ENCODE measurements around the gene INPP4A. TPM values are rescaled to one million over a fixed set of nuclear protein-coding genes. Genes with fewer than 3 reads are reported as not detected.

The INPP4A gene
- polyA plus RNA-seq, 1 donor (not counting 4 experiments of a cell fraction or from before 2014, with no cell fraction given): 10.7 TPM

DNA sequence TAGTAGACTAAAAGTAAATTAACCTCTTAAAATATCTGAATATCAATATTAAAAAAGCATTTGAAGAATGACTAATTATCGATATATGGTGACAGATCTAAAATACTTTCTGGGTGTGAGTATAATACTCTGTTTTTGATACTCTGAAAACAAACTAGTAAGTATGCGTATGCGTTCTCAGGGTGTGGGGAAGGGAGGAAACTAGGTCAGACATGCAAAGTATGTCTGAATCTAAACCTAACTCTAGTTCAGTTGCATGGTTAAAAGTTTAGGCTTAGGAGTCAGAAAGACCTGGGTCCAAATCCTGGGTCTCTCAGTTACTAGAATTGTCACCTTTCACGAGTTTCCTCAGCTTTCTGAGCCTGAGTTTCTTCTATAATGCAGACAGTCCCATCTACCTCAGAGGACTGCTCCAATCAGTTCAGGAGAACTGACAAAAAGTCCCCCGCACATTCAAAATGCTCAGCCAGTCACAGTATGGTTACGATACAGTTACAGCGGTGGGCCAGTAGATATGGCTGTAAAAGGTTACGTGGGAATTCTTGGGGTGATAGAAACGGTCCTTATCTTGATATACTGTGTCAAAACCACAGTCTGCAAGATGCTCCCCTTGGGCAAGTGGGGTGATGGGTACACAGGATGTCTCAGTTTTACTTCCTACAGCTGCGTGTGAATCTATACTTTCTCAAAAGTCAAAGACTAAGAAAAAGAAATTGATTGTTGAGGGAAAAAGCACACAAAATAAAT is 192.9 kb downstream of the INPP4A start:
- dilution Hi-C loops (cut with MboI; ENCODE audit: extremely low pct_ligation_motif_present, low sequenced_read_pairs): no loop called here
- no peak overlapping the region for H3K9ac ChIP-seq (ENCODE audit: control insufficient read depth, extremely low read depth, insufficient read depth, low read length)
- no peak for FAIRE-seq

GRCh38 chr2:98643496-98644100 is 198.9 kb downstream of the INPP4A start:
- no peaks in the 10 kb centered on the region for H3K36me3 ChIP-seq (ENCODE audit: control insufficient read depth in 2 of 2, extremely low read depth in 1 of 2, insufficient read depth in 2 of 2, low read length in 2 of 2)
- H3K4me2 ChIP-seq (ENCODE audit: control insufficient read depth, extremely low read depth, insufficient read depth, low read depth, low read length): no peak overlapping the region
- no peaks in the 10 kb centered on the region for H3K79me2 ChIP-seq (ENCODE audit: control insufficient read depth, insufficient read depth, low read length)
- H4K20me1 ChIP-seq (ENCODE audit: control insufficient read depth, extremely low read depth, insufficient read depth, low read length): no peaks in the 10 kb centered on the region
- dilution Hi-C loops (cut with MboI; ENCODE audit: extremely low pct_ligation_motif_present, low sequenced_read_pairs): no loop called here
- H3K9ac ChIP-seq (ENCODE audit: control insufficient read depth, extremely low read depth, insufficient read depth, low read length): no peak overlapping the region
- DNase-seq (ENCODE audit: low read depth, low spot score) (no peak), FAIRE-seq (no peak)
- H3K4me1 ChIP-seq (ENCODE audit: control insufficient read depth, extremely low read depth, insufficient read depth, low read length): peaks cover 3% of the 10 kb centered on the region
- H3K9me3 ChIP-seq (ENCODE audit: control insufficient read depth, low read depth, low read length): no peaks in the 10 kb centered on the region
- H2AFZ ChIP-seq (ENCODE audit: control insufficient read depth, low read length): no peak overlapping the region
- H3K27me3 ChIP-seq (ENCODE audit: control insufficient read depth, extremely low read depth, insufficient read depth, low read length): no peaks in the 10 kb centered on the region
- TF ChIP-seq EZH2 (IDR thresholded peaks at IDR 0.05; ENCODE audit: low read length): no peak
- TF ChIP-seq, protein P1, sequence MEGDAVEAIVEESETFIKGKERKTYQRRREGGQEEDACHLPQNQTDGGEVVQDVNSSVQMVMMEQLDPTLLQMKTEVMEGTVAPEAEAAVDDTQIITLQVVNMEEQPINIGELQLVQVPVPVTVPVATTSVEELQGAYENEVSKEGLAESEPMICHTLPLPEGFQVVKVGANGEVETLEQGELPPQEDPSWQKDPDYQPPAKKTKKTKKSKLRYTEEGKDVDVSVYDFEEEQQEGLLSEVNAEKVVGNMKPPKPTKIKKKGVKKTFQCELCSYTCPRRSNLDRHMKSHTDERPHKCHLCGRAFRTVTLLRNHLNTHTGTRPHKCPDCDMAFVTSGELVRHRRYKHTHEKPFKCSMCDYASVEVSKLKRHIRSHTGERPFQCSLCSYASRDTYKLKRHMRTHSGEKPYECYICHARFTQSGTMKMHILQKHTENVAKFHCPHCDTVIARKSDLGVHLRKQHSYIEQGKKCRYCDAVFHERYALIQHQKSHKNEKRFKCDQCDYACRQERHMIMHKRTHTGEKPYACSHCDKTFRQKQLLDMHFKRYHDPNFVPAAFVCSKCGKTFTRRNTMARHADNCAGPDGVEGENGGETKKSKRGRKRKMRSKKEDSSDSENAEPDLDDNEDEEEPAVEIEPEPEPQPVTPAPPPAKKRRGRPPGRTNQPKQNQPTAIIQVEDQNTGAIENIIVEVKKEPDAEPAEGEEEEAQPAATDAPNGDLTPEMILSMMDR (optimal IDR thresholded peaks at IDR 0.05 in 1 of 3, IDR thresholded peaks at IDR 0.05 in 1 of 3, conservative IDR thresholded peaks at IDR 0.05 in 1 of 3; ENCODE audit: extremely low read depth in 1 of 3, insufficient read depth in 2 of 3, low read length in 3 of 3): no peak
- H3K9me1 ChIP-seq (ENCODE audit: control insufficient read depth, extremely low read depth, insufficient read depth, low read length): no peaks in the 10 kb centered on the region
- no peak overlapping the region for H3K4me3 ChIP-seq (ENCODE audit: control insufficient read depth in 2 of 3, extremely low read depth in 1 of 3, insufficient read depth in 2 of 3, low read depth in 1 of 3, low read length in 3 of 3)
- no peak overlapping the region for H3K27ac ChIP-seq (ENCODE audit: control insufficient read depth, insufficient read depth, low read length)

More for the DNA sequence above, 192.9 kb downstream of the INPP4A start:
- Histone ChIP-seq H3K9me3 (ENCODE audit: control insufficient read depth, low read depth, low read length) (no peaks in the 10 kb centered on the region), H3K4me3 (ENCODE audit: control insufficient read depth in 2 of 3, extremely low read depth in 1 of 3, insufficient read depth in 2 of 3, low read depth in 1 of 3, low read length in 3 of 3) (no peak overlapping the region), H4K20me1 (ENCODE audit: control insufficient read depth, extremely low read depth, insufficient read depth, low read length) (no peaks in the 10 kb centered on the region), H3K36me3 (ENCODE audit: control insufficient read depth in 2 of 2, extremely low read depth in 1 of 2, insufficient read depth in 2 of 2, low read length in 2 of 2) (no peaks in the 10 kb centered on the region), H2AFZ (ENCODE audit: control insufficient read depth, low read length) (no peak overlapping the region), H3K79me2 (ENCODE audit: control insufficient read depth, insufficient read depth, low read length) (no peaks in the 10 kb centered on the region), H3K27ac (ENCODE audit: control insufficient read depth, insufficient read depth, low read length) (no peak overlapping the region), H3K27me3 (ENCODE audit: control insufficient read depth, extremely low read depth, insufficient read depth, low read length) (no peaks in the 10 kb centered on the region), H3K4me1 (ENCODE audit: control insufficient read depth, extremely low read depth, insufficient read depth, low read length) (no peaks in the 10 kb centered on the region), H3K4me2 (ENCODE audit: control insufficient read depth, extremely low read depth, insufficient read depth, low read depth, low read length) (no peak overlapping the region), H3K9me1 (ENCODE audit: control insufficient read depth, extremely low read depth, insufficient read depth, low read length) (no peaks in the 10 kb centered on the region)
- no peak for DNase-seq (ENCODE audit: low read depth, low spot score)
- no peak for TF ChIP-seq EZH2 (IDR thresholded peaks at IDR 0.05; ENCODE audit: low read length)
- TF ChIP-seq, protein P1 (optimal IDR thresholded peaks at IDR 0.05 in 1 of 3, IDR thresholded peaks at IDR 0.05 in 1 of 3, conservative IDR thresholded peaks at IDR 0.05 in 1 of 3; ENCODE audit: extremely low read depth in 1 of 3, insufficient read depth in 2 of 3, low read length in 3 of 3): no peak

Other genes starting within 250 kb of the INPP4A start
- gene CNGA3, start 98.4 kb upstream of the INPP4A start, polyA plus RNA-seq: 0.01 TPM in 2 of 3 replicates, not detected in the other
- 12.1 to 25.1 TPM (median 19.9 TPM) in 3 replicates for gene COA5, start 163.7 kb downstream of the INPP4A start, polyA plus RNA-seq
- 45.4 to 75.2 TPM (median 52.9 TPM) in 3 replicates for gene UNC50, start 163.7 kb downstream of the INPP4A start, polyA plus RNA-seq